ENCODE data around the gene MAN1B1.

MAN1B1 gene

DNA sequence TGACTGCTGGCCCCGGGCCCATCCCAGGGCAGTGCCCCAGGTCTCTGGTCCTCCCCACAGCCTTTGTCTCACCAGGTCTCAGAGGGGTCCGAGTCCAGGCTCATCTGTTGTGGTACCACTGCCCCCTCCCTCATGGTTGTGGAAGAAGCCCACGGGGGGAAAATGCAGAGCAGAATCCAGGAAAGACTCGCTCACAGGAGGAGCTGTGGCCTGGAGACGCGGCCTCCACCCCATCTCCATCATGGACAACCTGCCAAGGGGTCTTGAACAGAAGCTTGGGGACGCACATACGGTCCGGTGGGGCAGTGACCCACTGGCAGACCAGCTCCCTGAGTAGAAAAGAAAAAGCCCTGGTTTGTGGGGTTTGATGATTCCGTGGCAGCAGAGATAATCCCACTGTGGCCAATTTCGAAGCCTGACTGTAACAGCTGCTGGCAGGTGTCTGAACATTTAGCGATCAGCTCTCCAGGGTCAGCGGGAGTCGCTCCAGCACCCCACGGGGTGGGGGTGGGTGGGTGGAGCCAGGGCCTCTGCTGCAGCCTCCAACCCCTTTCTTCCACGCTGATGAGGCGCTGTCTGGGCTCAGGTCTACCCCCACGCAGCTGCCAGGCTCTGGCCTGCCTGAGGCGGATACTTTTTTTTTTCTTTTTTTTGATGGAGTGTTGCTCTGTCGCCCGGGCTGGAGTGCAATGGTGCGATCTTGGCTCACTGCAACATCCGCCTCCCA lies 50.3 kb downstream of the MAN1B1 start:
- TF ChIP-seq ZFX (IDR thresholded peaks at IDR 0.05): no peak
- TF ChIP-seq, protein P1, sequence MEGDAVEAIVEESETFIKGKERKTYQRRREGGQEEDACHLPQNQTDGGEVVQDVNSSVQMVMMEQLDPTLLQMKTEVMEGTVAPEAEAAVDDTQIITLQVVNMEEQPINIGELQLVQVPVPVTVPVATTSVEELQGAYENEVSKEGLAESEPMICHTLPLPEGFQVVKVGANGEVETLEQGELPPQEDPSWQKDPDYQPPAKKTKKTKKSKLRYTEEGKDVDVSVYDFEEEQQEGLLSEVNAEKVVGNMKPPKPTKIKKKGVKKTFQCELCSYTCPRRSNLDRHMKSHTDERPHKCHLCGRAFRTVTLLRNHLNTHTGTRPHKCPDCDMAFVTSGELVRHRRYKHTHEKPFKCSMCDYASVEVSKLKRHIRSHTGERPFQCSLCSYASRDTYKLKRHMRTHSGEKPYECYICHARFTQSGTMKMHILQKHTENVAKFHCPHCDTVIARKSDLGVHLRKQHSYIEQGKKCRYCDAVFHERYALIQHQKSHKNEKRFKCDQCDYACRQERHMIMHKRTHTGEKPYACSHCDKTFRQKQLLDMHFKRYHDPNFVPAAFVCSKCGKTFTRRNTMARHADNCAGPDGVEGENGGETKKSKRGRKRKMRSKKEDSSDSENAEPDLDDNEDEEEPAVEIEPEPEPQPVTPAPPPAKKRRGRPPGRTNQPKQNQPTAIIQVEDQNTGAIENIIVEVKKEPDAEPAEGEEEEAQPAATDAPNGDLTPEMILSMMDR (conservative IDR thresholded peaks at IDR 0.05): no peak
- no peak overlapping the region for H3K27ac ChIP-seq

DNA sequence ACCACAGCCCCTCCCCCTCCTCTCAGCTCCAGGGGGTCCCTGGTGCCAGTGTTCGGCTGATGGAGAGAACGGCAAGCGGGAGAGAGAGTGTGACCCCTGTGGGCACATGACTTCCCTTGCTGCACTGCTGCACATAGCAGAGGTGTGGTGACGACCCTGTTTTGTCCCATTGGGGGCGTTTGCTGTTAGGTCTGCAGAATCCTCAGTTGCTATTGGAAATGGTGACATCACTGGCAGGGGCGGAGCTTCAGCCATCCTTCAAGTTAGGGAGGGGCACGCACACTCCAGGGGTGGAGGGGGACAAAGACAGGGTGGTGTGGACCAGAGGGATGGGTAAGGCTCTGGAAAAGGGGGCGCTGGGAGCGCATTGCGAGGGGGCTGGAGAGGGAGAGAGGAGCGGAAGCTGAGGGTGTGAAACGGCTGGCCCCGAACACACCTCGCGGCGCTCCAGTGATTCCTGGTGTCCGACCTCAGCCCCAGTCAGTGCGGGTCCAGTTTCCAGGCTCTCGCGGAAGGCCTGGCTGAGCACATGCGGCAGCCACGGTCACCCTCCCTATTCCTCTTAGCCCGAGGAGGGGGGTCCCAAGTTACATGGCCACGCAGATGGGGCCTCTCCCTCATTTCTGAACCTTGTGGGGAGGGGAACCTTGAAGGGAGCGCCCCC lies 51.4 kb downstream of the MAN1B1 start:
- H3K27ac ChIP-seq: no peak overlapping the region
- no peak for TF ChIP-seq ZFX (IDR thresholded peaks at IDR 0.05)
- TF ChIP-seq, protein P1 (conservative IDR thresholded peaks at IDR 0.05): no peak

DNA sequence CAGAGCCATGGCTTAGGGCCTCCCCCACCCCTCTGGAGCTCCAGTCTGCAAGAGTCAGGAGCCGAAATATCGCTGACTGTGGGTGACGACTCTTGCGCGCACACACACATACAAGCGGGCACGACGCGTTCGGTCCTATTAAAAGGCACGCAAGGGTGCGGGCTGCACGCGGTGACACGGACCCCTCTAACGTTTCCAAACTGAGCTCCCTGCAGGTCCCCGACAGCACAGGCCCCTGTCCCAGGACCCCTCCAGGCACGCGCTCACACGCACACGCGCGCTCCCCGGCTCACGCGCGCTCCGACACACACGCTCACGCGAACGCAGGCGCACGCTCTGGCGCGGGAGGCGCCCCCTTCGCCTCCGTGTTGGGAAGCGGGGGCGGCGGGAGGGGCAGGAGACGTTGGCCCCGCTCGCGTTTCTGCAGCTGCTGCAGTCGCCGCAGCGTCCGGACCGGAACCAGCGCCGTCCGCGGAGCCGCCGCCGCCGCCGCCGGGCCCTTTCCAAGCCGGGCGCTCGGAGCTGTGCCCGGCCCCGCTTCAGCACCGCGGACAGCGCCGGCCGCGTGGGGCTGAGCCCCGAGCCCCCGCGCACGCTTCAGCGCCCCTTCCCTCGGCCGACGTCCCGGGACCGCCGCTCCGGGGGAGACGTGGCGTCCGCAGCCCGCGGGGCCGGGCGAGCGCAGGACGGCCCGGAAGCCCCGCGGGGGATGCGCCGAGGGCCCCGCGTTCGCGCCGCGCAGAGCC lies 52.1 kb downstream of the MAN1B1 start, which contains the start of gene GRIN1:
Gene GRIN1, plus strand, starts transcription at position 433 of the 746 bp plus-strand sequence. CDS start 333 bp downstream, outside the sequence.
- TF ChIP-seq, protein P1 (conservative IDR thresholded peaks at IDR 0.05): no peak
- no peak for TF ChIP-seq ZFX (IDR thresholded peaks at IDR 0.05)
- no peak within 1 kb of the TSS for H3K27ac ChIP-seq

DNA sequence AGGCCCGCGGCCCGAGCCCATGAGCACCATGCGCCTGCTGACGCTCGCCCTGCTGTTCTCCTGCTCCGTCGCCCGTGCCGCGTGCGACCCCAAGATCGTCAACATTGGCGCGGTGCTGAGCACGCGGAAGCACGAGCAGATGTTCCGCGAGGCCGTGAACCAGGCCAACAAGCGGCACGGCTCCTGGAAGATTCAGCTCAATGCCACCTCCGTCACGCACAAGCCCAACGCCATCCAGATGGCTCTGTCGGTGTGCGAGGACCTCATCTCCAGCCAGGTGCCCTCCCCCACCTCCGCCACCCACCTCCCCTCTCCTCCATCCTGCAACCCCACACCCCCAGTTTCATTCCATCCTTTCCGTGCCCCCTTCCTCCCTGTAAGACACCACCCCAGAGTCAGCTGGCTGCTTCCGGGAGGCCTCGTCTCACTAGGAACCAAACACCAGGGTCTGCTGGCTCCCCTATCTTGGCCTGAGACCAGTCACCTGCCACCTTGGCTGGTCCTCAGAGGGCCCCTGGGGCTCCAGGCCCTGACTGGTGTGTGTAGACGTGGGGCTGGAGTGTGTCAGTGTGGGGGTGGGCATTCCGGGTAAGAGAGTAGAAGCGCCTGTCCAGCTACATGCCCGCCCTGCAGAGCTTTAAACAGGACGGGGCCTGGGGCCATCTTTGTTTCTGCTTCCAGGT lies 52.8 kb downstream of the MAN1B1 start:
- TF ChIP-seq, protein P1 (conservative IDR thresholded peaks at IDR 0.05): no peak
- TF ChIP-seq ZFX (IDR thresholded peaks at IDR 0.05): no peak
- H3K27ac ChIP-seq: no peak overlapping the region

DNA sequence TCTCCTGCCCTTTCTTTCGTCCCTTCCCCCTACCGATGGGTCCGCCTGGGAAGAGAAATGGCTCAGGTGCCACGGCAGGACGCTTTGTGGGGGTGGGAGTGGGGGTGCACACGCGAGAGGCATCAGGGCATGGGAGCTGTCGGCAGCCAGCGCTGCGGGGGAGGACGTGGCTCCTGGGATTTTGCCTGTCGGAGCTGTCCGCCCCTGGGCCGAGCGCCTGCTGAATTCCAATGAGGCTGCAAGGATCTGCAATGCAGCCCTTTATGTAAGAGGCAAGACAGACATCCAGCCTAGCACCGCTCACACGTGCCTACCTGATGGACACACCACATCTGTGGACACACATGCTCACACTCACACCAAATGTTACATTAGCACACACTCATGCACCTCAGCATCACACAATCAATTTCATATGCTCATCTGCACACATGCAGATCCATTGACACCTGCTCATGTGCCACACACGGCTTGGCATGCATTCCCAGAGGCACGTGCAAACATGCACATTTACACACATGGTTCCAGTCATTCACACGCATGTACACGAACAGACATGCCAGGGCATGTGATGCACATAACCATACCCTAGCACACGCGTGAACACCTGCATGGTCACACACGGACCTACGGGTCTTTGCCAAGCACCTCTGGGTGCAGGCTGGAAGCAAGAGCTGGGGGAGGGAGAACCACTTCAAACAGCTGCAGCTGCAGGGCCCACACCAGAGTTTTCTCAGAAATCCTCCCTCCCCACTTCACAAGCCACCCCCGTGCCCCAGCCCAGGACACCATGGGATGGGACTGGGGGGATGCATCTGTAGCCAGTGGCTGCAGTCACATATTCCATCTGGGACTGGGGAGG lies 53.6 kb downstream of the MAN1B1 start:
- H3K27ac ChIP-seq: no peak overlapping the region
- TF ChIP-seq ZFX (IDR thresholded peaks at IDR 0.05): no peak
- TF ChIP-seq, protein P1 (conservative IDR thresholded peaks at IDR 0.05): no peak

DNA sequence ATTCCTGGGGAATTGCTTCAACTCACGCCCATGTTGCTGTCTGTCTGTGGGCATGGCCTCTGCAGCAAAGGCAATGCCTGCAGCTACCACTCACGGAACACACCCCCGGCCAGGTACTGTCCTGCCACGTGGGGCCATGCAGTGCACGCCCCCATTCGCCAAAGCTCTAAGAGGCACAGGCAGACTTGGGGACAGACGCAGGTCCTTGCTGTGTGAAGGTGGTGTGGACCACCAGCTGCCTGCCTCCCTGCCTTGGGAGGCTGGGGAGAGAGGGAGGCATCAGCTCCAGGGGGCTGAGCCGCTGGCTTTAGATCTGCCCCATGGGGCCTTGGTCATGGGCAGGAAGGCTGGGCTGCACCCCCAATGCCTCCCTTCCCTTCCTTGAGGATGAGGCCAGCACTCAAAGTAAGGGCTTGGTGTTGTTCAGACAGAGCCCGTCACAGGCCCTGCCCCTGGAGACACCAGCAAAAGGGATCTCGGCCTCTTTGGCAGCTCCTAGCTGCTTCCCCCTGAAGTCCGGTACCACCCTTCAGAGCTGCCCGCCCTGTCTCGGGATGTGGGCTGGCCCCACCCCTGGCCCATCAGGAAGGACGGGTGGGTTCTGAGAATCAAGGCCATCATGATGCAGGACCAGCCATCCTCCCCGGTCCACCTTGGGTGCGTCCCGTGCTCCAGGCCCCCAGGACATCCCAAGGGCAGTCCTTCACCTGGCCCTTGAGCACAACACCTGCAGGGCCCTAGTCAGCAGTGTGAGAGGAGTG lies 54.4 kb downstream of the MAN1B1 start:
- no peak for TF ChIP-seq ZFX (IDR thresholded peaks at IDR 0.05)
- no peak overlapping the region for H3K27ac ChIP-seq

Measured in C4-2B (cell line).